GM23338 (cell line): Measurements from ENCODE around the gene CRYBG3. TPM values are rescaled to one million over a fixed set of nuclear protein-coding genes. Genes with fewer than 3 reads are reported as not detected.

Experiments
- ATAC-seq: fragments of 200-7000 bp; cut with Tn5 transposase; 3 replicates; pipeline ENCODE4 v1.9.1; 2020
- DNase-seq: peaks from one replicate; pipeline ENCODE4 v3.0.0-alpha.2; 2015; ENCODE audit warnings: low spot score
- H2AFZ ChIP-seq: fragments of 200-600 bp; sonication (generic); 2 replicates; pipeline ENCODE4 v1.8.0; 2016; ENCODE audit warnings: antibody characterized with exemption, mild to moderate bottlenecking, moderate library complexity
- H3F3A ChIP-seq: fragments of 200-600 bp; sonication (generic); replicated peaks from 2 replicates; pipeline ENCODE4 v1.8.0; 2017; ENCODE audit warnings: antibody characterized with exemption, mixed run types, low read depth
- H3K27ac ChIP-seq: fragments of 200-600 bp; sonication (generic); 2 replicates; pipeline ENCODE4 v1.6.1; 2016; ENCODE audit warnings: low read depth
- H3K27me3 ChIP-seq: fragments of 200-600 bp; sonication (generic); 2 replicates; pipeline ENCODE4 v1.8.0; 2016; ENCODE audit warnings: mild to moderate bottlenecking, mixed run types, moderate library complexity; ENCODE audit not compliant: insufficient read depth
- H3K36me3 ChIP-seq: fragments of 200-600 bp; sonication (generic); 2 replicates; pipeline ENCODE4 v1.8.0; 2016; ENCODE audit warnings: mild to moderate bottlenecking; ENCODE audit not compliant: insufficient read depth
- H3K4me1 ChIP-seq: fragments of 200-600 bp; sonication (generic); 2 replicates; pipeline ENCODE4 v1.8.0; 2016; ENCODE audit warnings: mild to moderate bottlenecking, moderate library complexity; ENCODE audit not compliant: insufficient read depth
- H3K4me2 ChIP-seq: fragments of 200-600 bp; sonication (generic); 2 replicates; pipeline ENCODE4 v1.7.1; 2017; ENCODE audit warnings: mixed run types
- H3K4me3 ChIP-seq: fragments of 200-600 bp; sonication (generic); 2 replicates; pipeline ENCODE4 v1.6.1; 2016; ENCODE audit warnings: mixed run types
- H3K79me2 ChIP-seq: fragments of 200-600 bp; sonication (generic); replicated peaks from 2 replicates; pipeline ENCODE4 v1.8.0; 2017; ENCODE audit warnings: mild to moderate bottlenecking; ENCODE audit not compliant: insufficient read depth
- H3K9me2 ChIP-seq: fragments of 200-600 bp; sonication (generic); 2 replicates; pipeline ENCODE4 v1.8.0; 2017; ENCODE audit not compliant: insufficient read depth
- H4K20me1 ChIP-seq: fragments of 200-600 bp; sonication (generic); replicated peaks from 2 replicates; pipeline ENCODE4 v1.8.0; 2017; ENCODE audit warnings: mild to moderate bottlenecking; ENCODE audit not compliant: insufficient read depth
- H3K27ac Mint-ChIP-seq: 2 replicates; pipeline ENCODE4 v1.8.0; 2020; ENCODE audit warnings: inconsistent platforms, mild to moderate bottlenecking, moderate library complexity, mixed read lengths
- H3K27me3 Mint-ChIP-seq: 3 replicates; pipeline ENCODE4 v1.8.0; 2022; ENCODE audit warnings: low read depth, mild to moderate bottlenecking, moderate library complexity, mixed read lengths, inconsistent platforms; ENCODE audit not compliant: insufficient read depth, poor library complexity
- H3K36me3 Mint-ChIP-seq: 3 replicates; pipeline ENCODE4 v1.8.0; 2021; ENCODE audit warnings: low read depth, mild to moderate bottlenecking, inconsistent platforms, moderate library complexity, mixed read lengths
- H3K4me1 Mint-ChIP-seq: 3 replicates; pipeline ENCODE4 v1.8.0; 2020; ENCODE audit warnings: mild to moderate bottlenecking, inconsistent platforms, mixed read lengths
- H3K4me3 Mint-ChIP-seq: 3 replicates; pipeline ENCODE4 v1.8.0; 2021; ENCODE audit warnings: moderate library complexity, mild to moderate bottlenecking, inconsistent platforms, mixed read lengths
- H3K9me3 Mint-ChIP-seq: 3 replicates; pipeline ENCODE4 v1.8.0; 2020; ENCODE audit warnings: moderate library complexity, mild to moderate bottlenecking, inconsistent platforms, mixed read lengths
- CREB1 ChIP-seq: fragments of 250-450 bp; sonication (Bioruptor Pico); IDR thresholded peaks from 2 replicates; pipeline ENCODE4 v1.5.0; 2020; ENCODE audit warnings: low read depth, mild to moderate bottlenecking, moderate library complexity
- EZH2phosphoT487 ChIP-seq: fragments of 200-600 bp; sonication (generic); IDR thresholded peaks from one replicate; pipeline ENCODE4 v1.8.1; 2018; ENCODE audit warnings: antibody characterized with exemption; ENCODE audit not compliant: unreplicated experiment
- JUNB ChIP-seq: IDR thresholded peaks from one replicate; pipeline ENCODE4 v1.6.1; 2016; ENCODE audit warnings: antibody characterized with exemption; ENCODE audit not compliant: unreplicated experiment
- NANOG ChIP-seq: IDR thresholded peaks from 2 replicates; pipeline ENCODE4 v1.6.1; 2016; ENCODE audit warnings: antibody characterized with exemption, borderline replicate concordance
- POLR2AphosphoS5 ChIP-seq: IDR thresholded peaks from 2 replicates; pipeline ENCODE4 v1.6.1; 2016; ENCODE audit warnings: antibody characterized with exemption, low read depth
- STAT1 ChIP-seq: IDR thresholded peaks from one replicate; pipeline ENCODE4 v1.6.1; 2016; ENCODE audit warnings: antibody characterized with exemption; ENCODE audit not compliant: unreplicated experiment
- ZNF114 ChIP-seq: fragments of 250-450 bp; sonication (Bioruptor Pico); IDR thresholded peaks from 2 replicates; pipeline ENCODE4 v1.5.0; 2020; ENCODE audit warnings: mild to moderate bottlenecking, moderate library complexity
- polyA plus RNA-seq: library from polyadenylated mRNA; unstranded; fragments of >200 nt; fragmentation: Nextera tagmentation; extraction: Ambion mirVana; gene quantifications from 2 replicates; pipeline ENCODE4 v1.2.1, GENCODE V29; 2016
- total RNA-seq: library from RNA; depleted of rRNA; stranded (reverse); fragments of >200 nt; shearing (Covaris generic); gene quantifications from 2 replicates; pipeline ENCODE4 v1.2.3, GENCODE V29; 2014
- TF ChIP-seq, protein P1 (sequence below): IDR thresholded peaks from one replicate; pipeline ENCODE4 v1.6.1; 2018; ENCODE audit warnings: antibody characterized with exemption; ENCODE audit not compliant: unreplicated experiment
- TF ChIP-seq, protein P2 (sequence below), 2 experiments: fragments of 200-600 bp in 1 of 2; sonication (generic) in 1 of 2; conservative IDR thresholded peaks; 2 replicates each; pipeline versions ENCODE4 v1.5.1 to v1.6.1; 2016 to 2017; ENCODE audit warnings: antibody characterized with exemption in 2 of 2, low read depth in 2 of 2, mild to moderate bottlenecking in 2 of 2, moderate library complexity in 1 of 2
- TF ChIP-seq, protein P3 (sequence below): IDR thresholded peaks from 2 replicates; pipeline ENCODE4 v1.6.1; 2016; ENCODE audit warnings: antibody characterized with exemption

Gene CRYBG3
- total and polyA plus RNA-seq, 2 experiments from 2014 or later = 2.3 to 8.9 TPM

DNA sequence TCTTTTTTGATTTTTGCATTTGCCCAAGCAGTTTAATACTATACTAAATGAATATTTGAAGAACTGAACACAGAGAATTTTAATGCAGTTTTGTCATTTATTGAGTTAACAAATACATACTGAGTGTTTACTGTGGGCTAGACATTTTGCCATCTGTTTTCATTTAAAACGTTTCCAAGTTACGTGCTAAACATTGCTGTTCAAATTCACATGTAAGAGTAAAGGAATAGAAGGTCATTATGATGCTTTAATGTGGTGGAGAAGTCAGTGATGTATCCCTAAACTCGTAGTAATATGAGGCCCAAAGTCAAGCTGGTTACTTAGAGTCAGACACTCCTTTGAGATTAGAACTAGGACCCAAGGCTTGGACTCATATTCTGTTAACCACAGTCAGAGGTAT is 49.4 kb downstream of the CRYBG3 start:
- Histone ChIP-seq H3K9me2 (no peaks in the 10 kb centered on the region), H3K4me2 (no peak overlapping the region), H3K4me1 (no peaks in the 10 kb centered on the region), H3K27me3 (no peaks in the 10 kb centered on the region), H3K4me3 (no peak overlapping the region), H3K79me2 (no peaks in the 10 kb centered on the region), H2AFZ (no peak overlapping the region), H3K36me3 (no peaks in the 10 kb centered on the region), H3F3A (no peaks in the 10 kb centered on the region), H4K20me1 (no peaks in the 10 kb centered on the region), H3K27ac (no peak overlapping the region)
- DNase-seq (no peak), ATAC-seq (no peak)
- Mint-ChIP-seq H3K36me3 (peaks cover 19% of the 10 kb centered on the region), H3K4me3 (no peak overlapping the region), H3K27ac (no peak overlapping the region), H3K4me1 (peaks cover 6% of the 10 kb centered on the region; the same call in 1 of the 3 replicates), H3K9me3 (no peaks in the 10 kb centered on the region; the same call in 2 of the 3 replicates), H3K27me3 (peaks cover 1% of the 10 kb centered on the region)
- TF ChIP-seq POLR2AphosphoS5 (no peak), STAT1 (no peak), ZNF114 (no peak)
- TF ChIP-seq, protein P1, sequence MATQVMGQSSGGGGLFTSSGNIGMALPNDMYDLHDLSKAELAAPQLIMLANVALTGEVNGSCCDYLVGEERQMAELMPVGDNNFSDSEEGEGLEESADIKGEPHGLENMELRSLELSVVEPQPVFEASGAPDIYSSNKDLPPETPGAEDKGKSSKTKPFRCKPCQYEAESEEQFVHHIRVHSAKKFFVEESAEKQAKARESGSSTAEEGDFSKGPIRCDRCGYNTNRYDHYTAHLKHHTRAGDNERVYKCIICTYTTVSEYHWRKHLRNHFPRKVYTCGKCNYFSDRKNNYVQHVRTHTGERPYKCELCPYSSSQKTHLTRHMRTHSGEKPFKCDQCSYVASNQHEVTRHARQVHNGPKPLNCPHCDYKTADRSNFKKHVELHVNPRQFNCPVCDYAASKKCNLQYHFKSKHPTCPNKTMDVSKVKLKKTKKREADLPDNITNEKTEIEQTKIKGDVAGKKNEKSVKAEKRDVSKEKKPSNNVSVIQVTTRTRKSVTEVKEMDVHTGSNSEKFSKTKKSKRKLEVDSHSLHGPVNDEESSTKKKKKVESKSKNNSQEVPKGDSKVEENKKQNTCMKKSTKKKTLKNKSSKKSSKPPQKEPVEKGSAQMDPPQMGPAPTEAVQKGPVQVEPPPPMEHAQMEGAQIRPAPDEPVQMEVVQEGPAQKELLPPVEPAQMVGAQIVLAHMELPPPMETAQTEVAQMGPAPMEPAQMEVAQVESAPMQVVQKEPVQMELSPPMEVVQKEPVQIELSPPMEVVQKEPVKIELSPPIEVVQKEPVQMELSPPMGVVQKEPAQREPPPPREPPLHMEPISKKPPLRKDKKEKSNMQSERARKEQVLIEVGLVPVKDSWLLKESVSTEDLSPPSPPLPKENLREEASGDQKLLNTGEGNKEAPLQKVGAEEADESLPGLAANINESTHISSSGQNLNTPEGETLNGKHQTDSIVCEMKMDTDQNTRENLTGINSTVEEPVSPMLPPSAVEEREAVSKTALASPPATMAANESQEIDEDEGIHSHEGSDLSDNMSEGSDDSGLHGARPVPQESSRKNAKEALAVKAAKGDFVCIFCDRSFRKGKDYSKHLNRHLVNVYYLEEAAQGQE = no peak

DNA sequence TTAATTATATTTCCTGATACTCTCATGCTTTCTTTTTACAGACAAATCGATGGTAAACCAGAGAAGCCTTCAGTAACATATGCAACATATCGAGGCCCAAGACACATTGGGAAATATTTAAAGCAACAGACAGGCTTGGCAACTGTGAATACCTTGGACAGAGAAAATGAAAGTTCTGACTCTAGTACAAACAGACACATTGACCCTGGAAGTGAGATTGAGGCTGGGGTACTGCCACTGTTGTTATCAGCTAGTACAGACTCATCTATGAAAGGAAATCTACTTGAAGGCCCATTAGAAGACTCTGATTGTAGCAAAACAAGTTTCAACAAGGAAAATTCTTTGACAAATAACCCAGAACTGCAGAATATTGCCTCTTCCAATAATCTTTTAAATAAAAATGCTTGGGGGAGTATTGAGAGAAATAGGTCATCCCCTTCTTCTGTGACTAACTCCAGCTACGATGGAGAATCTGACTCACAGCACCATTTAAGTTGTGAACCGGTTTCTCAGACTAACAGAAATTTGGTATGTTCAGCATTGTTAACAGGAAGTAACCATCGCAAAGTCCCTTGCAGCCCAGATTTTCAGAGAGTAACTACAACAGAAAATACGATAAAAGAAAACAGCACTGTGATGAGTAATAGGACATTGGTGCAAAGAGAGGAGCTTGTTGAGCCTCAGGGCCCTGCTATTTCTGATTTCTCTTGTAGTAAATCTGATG is 50.2 kb downstream of the CRYBG3 start:
- H2AFZ ChIP-seq = no peak overlapping the region
- no peak for TF ChIP-seq JUNB
- TF ChIP-seq, protein P2, sequence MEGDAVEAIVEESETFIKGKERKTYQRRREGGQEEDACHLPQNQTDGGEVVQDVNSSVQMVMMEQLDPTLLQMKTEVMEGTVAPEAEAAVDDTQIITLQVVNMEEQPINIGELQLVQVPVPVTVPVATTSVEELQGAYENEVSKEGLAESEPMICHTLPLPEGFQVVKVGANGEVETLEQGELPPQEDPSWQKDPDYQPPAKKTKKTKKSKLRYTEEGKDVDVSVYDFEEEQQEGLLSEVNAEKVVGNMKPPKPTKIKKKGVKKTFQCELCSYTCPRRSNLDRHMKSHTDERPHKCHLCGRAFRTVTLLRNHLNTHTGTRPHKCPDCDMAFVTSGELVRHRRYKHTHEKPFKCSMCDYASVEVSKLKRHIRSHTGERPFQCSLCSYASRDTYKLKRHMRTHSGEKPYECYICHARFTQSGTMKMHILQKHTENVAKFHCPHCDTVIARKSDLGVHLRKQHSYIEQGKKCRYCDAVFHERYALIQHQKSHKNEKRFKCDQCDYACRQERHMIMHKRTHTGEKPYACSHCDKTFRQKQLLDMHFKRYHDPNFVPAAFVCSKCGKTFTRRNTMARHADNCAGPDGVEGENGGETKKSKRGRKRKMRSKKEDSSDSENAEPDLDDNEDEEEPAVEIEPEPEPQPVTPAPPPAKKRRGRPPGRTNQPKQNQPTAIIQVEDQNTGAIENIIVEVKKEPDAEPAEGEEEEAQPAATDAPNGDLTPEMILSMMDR (conservative IDR thresholded peaks at IDR 0.05; ENCODE audit: low read depth in 2 of 2) = no peak
- TF ChIP-seq ZNF114 = no peak
- no peak for TF ChIP-seq NANOG
- TF ChIP-seq STAT1 = no peak
- no peak for TF ChIP-seq CREB1 (CRISPR knock-in tag)
- TF ChIP-seq, protein P3, sequence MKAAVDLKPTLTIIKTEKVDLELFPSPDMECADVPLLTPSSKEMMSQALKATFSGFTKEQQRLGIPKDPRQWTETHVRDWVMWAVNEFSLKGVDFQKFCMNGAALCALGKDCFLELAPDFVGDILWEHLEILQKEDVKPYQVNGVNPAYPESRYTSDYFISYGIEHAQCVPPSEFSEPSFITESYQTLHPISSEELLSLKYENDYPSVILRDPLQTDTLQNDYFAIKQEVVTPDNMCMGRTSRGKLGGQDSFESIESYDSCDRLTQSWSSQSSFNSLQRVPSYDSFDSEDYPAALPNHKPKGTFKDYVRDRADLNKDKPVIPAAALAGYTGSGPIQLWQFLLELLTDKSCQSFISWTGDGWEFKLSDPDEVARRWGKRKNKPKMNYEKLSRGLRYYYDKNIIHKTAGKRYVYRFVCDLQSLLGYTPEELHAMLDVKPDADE = no peak
- no peak for TF ChIP-seq EZH2phosphoT487

More for the DNA sequence above, 50.2 kb downstream of the CRYBG3 start:
- Mint-ChIP-seq H3K27me3 (peaks cover under 1% of the 10 kb centered on the region), H3K4me1 (peaks cover 6% of the 10 kb centered on the region; the same call in 1 of the 3 replicates), H3K9me3 (no peaks in the 10 kb centered on the region; the same call in 2 of the 3 replicates), H3K4me3 (no peak overlapping the region), H3K27ac (no peak overlapping the region), H3K36me3 (peaks cover 19% of the 10 kb centered on the region)
- Histone ChIP-seq H3K9me2 (no peaks in the 10 kb centered on the region), H3K79me2 (no peaks in the 10 kb centered on the region), H3K4me1 (no peaks in the 10 kb centered on the region), H3K4me2 (no peak overlapping the region), H3K36me3 (no peaks in the 10 kb centered on the region), H4K20me1 (no peaks in the 10 kb centered on the region), H3F3A (no peaks in the 10 kb centered on the region), H3K27ac (no peak overlapping the region), H3K27me3 (no peaks in the 10 kb centered on the region), H3K4me3 (no peak overlapping the region)
- DNase-seq = no peak
- ATAC-seq = no peak
